NB4 (cell line): ENCODE results near the gene SHOX.

ENCODE experiments used
- DNase-seq: peaks from one replicate; pipeline ENCODE4 v3.0.0; 2010; ENCODE audit warnings: low read depth
- H3K4me3 ChIP-seq: one replicate; pipeline ENCODE4 v1.5.1; 2011; ENCODE audit warnings: mild to moderate bottlenecking, low read depth, low read length, moderate library complexity
- CTCF ChIP-seq: IDR thresholded peaks from one replicate; pipeline ENCODE4 v1.5.1; 2012; ENCODE audit warnings: low read depth, low read length
- MAX ChIP-seq: IDR thresholded peaks from 2 replicates; pipeline ENCODE4 v1.6.1; 2011; ENCODE audit warnings: low read depth, low read length
- MYC ChIP-seq: IDR thresholded peaks from 2 replicates; pipeline ENCODE4 v1.6.1; 2011; ENCODE audit warnings: low read depth, low read length
- POLR2A ChIP-seq: IDR thresholded peaks from 2 replicates; pipeline ENCODE4 v1.6.1; 2011; ENCODE audit warnings: mild to moderate bottlenecking; ENCODE audit not compliant: insufficient read length; ENCODE audit errors: extremely low read depth

The SHOX gene

GRCh38 chrX:698206-698605 is 67.6 kb downstream of the SHOX start:
- DNase-seq = peak; percentile 62
- TF ChIP-seq CTCF (no peak), MAX (no peak), POLR2A (no peak), MYC (0 out of 2 replicates have a peak, but pooled peaks have one; percentile 25)
- no peak overlapping the region for H3K4me3 ChIP-seq

GRCh38 chrX:700936-701335 is 70.3 kb downstream of the SHOX start:
- TF ChIP-seq MAX = no peak
- no peak for TF ChIP-seq CTCF
- TF ChIP-seq POLR2A = no peak
- TF ChIP-seq MYC = no peak
- H3K4me3 ChIP-seq = no peak overlapping the region
- no peak for DNase-seq

GRCh38 chrX:701673-702072 is 71.1 kb downstream of the SHOX start:
- DNase-seq = no peak
- no peak for TF ChIP-seq MYC
- no peak for TF ChIP-seq CTCF
- TF ChIP-seq MAX = no peak

GRCh38 chrX:703466-703865 is 72.9 kb downstream of the SHOX start:
- no peak overlapping the region for H3K4me3 ChIP-seq
- TF ChIP-seq CTCF (no peak), MYC (no peak), MAX (no peak), POLR2A (no peak)
- DNase-seq = no peak

More at GRCh38 chrX:701673-702072, 71.1 kb downstream of the SHOX start:
- no peak overlapping the region for H3K4me3 ChIP-seq

GRCh38 chrX:703866-704265 is 73.3 kb downstream of the SHOX start:
- TF ChIP-seq POLR2A (no peak), MYC (no peak), CTCF (no peak)
- H3K4me3 ChIP-seq = no peak overlapping the region
- peak; percentile 42 for DNase-seq
